ENCODE data around the gene L3MBTL2. TPM values are rescaled to one million over a fixed set of nuclear protein-coding genes. Genes with fewer than 3 reads are reported as not detected.

L3MBTL2 gene
- total RNA-seq, 1 experiment from 2014 or later = 22.3 TPM

- H2AFZ ChIP-seq = no peak overlapping the region
Observed at GRCh38 chr22:41204066-41204465, 1.0 kb upstream of the L3MBTL2 start.

GRCh38 chr22:41206719-41207118, 1.6 kb downstream of the L3MBTL2 start:
- H3K27me3 ChIP-seq (ENCODE audit: insufficient read depth, low read depth) = no peaks in the 10 kb centered on the region
- peaks cover 5% of the 10 kb centered on the region for H3K4me1 ChIP-seq (replicated peaks; ENCODE audit: insufficient read depth)
- H3K4me3 ChIP-seq = no peak overlapping the region
- ChIA-PET POLR2A (ENCODE audit: unreplicated experiment) (interaction anchor here (0.6 kb wide), 1 partner anchor 37 kb away, joined by 4 read pairs; no protein-coding TSS in a partner anchor), CTCF (no interaction called here)
- H3K9me2 ChIP-seq (ENCODE audit: insufficient read depth) = no peaks in the 10 kb centered on the region
- TF ChIP-seq EZH2 (IDR thresholded peaks at IDR 0.05; ENCODE audit: low read depth) (no peak), CTCF (conservative IDR thresholded peaks at IDR 0.05) (no peak)
- 0 out of 2 replicates have a peak, but pooled peaks cover 4% of the 10 kb centered on the region for H3K36me3 ChIP-seq (ENCODE audit: low read depth)
- no peaks in the 10 kb centered on the region for H4K20me1 ChIP-seq (ENCODE audit: insufficient read depth)
- no peak overlapping the region for H3K27ac ChIP-seq
- no TSS peak for BruUV-seq (replicated peaks)
- no peaks in the 10 kb centered on the region for H3K9me3 ChIP-seq (ENCODE audit: insufficient read depth, low read depth)
- H3K4me2 ChIP-seq = no peak overlapping the region
- peaks cover 25% of the 10 kb centered on the region for H3K79me2 ChIP-seq (ENCODE audit: low read depth)
- intact Hi-C loops (cut with micrococcal nuclease; ENCODE audit: unreplicated experiment) = no loop called here
- DNase-seq = no peak
- H2AFZ ChIP-seq = no peak overlapping the region
- peaks cover 15% of the 10 kb centered on the region; the same call in 1 of the 2 replicates for H3F3A ChIP-seq (ENCODE audit: insufficient read depth, low read depth)

More at GRCh38 chr22:41204066-41204465, 1.0 kb upstream of the L3MBTL2 start:
- no peak for TF ChIP-seq CTCF (conservative IDR thresholded peaks at IDR 0.05)
- no peak for TF ChIP-seq EZH2 (IDR thresholded peaks at IDR 0.05; ENCODE audit: low read depth)
- no peaks in the 10 kb centered on the region for H4K20me1 ChIP-seq (ENCODE audit: insufficient read depth)
- H3K27me3 ChIP-seq (ENCODE audit: insufficient read depth, low read depth) = no peaks in the 10 kb centered on the region
- no peaks in the 10 kb centered on the region for H3K9me3 ChIP-seq (ENCODE audit: insufficient read depth, low read depth)
- no peak for DNase-seq
- intact Hi-C loops (cut with micrococcal nuclease; ENCODE audit: unreplicated experiment) = no loop called here
- H3K36me3 ChIP-seq (ENCODE audit: low read depth) = no peaks in the 10 kb centered on the region
- H3K9me2 ChIP-seq (ENCODE audit: insufficient read depth) = no peaks in the 10 kb centered on the region
- no TSS peak for BruUV-seq (replicated peaks)
- H3F3A ChIP-seq (ENCODE audit: insufficient read depth, low read depth) = peaks cover 29% of the 10 kb centered on the region; the same call in 1 of the 2 replicates
- ChIA-PET CTCF (interaction anchor here (0.7 kb wide), 1 partner anchor 181 kb away, joined by 6 read pairs; no protein-coding TSS in a partner anchor), POLR2A (ENCODE audit: unreplicated experiment) (no interaction called here)
- H3K27ac ChIP-seq = no peak overlapping the region
- no peak overlapping the region for H3K4me3 ChIP-seq
- H3K4me1 ChIP-seq (replicated peaks; ENCODE audit: insufficient read depth) = peaks cover 15% of the 10 kb centered on the region
- H3K4me2 ChIP-seq = no peak overlapping the region
- peaks cover 25% of the 10 kb centered on the region for H3K79me2 ChIP-seq (ENCODE audit: low read depth)

- Histone ChIP-seq H3K79me2 (ENCODE audit: low read depth) (no peaks in the 10 kb centered on the region), H3K9me2 (ENCODE audit: insufficient read depth) (no peaks in the 10 kb centered on the region), H3F3A (ENCODE audit: insufficient read depth, low read depth) (no peaks in the 10 kb centered on the region; the same call in 1 of the 2 replicates), H3K9me3 (ENCODE audit: insufficient read depth, low read depth) (no peaks in the 10 kb centered on the region), H2AFZ (no peak overlapping the region), H3K36me3 (ENCODE audit: low read depth) (peaks cover 13% of the 10 kb centered on the region; the same call in 1 of the 2 replicates), H3K4me1 (replicated peaks; ENCODE audit: insufficient read depth) (no peaks in the 10 kb centered on the region), H3K27ac (no peak overlapping the region), H4K20me1 (ENCODE audit: insufficient read depth) (no peaks in the 10 kb centered on the region), H3K4me2 (no peak overlapping the region), H3K4me3 (no peak overlapping the region), H3K27me3 (ENCODE audit: insufficient read depth, low read depth) (no peaks in the 10 kb centered on the region)
- intact Hi-C loops (cut with micrococcal nuclease; ENCODE audit: unreplicated experiment) = no loop called here
- no peak for DNase-seq
- no peak for TF ChIP-seq EZH2 (IDR thresholded peaks at IDR 0.05; ENCODE audit: low read depth)
- no peak for TF ChIP-seq CTCF (conservative IDR thresholded peaks at IDR 0.05)
- no TSS peak for BruUV-seq (replicated peaks)
- ChIA-PET CTCF (no interaction called here), POLR2A (ENCODE audit: unreplicated experiment) (no interaction called here)
Observed at GRCh38 chr22:41215409-41215808, 10.3 kb downstream of the L3MBTL2 start.
